GM19025 (cell line): ENCODE measurements around the gene SIGLECL1.
"Not testable (repeated sequence)": the region's sequence is repeated elsewhere in the genome, so short reads cannot be mapped to it uniquely, and the experiment has no call there.

Experiments
- ATAC-seq: cut with Tn5 transposase; IDR thresholded peaks from one replicate; pipeline ENCODE4 v1.9.1; 2021; ENCODE audit warnings: mild to moderate bottlenecking, low read depth, moderate library complexity; ENCODE audit not compliant: unreplicated experiment

Gene SIGLECL1

DNA sequence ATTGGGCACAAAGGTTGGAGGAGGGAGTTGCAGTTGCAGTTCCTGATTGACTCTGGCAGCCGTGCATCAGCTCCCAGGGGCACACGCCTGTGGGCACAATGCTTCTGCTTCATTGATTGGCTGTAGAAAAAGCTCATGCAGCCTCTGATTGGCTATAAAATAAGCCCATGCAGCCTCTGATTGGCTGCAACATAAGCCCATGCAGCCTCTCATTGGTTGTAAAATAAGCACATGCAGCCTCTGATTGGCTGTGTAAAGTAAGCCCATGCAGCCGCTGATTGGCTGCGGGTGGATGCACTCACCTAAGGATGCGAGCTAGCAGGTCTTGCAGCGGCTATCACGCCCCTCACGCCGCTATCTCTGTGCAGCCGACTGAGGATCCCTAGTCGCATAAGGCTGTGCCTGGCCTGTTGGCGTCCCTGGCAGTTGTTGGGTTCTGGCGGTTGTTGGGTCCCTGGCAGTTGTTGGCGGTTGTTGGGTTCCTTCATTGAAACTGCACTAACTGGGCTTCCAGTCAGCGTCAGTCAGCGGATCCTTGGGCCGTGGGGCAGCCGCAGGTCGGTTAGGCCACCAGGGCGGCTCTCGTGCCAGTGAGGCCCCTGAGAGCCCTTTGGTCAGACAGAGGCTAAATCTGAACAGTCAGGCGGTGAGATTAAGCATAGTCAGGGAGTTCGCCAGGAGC, at the start of gene SIGLECL1:
Gene SIGLECL1, plus strand, starts transcription at position 295 of the 682 bp plus-strand sequence. CDS start 12,993 bp downstream, outside the sequence.
- ATAC-seq = no peak

DNA sequence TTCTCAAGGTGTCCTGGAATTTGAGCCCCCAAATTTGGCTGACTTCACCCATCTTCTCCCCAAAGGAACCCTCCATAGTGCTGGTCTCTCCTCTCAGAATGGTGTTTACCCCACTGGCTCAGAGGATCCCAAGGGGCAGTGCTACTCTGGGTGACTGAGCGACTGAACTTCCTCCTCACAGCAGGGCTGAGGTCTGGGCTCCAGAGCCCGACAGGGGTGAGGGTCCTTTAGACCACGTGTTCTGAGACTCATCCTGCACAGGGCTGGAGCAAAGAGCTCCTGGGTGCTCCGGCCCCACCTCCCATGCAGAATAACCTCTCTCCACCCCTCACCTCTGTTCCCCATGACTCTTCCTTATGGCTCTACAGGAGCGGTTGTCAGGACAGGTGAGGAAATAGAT, 49.2 kb upstream of the SIGLECL1 start:
- ATAC-seq = no peak

DNA sequence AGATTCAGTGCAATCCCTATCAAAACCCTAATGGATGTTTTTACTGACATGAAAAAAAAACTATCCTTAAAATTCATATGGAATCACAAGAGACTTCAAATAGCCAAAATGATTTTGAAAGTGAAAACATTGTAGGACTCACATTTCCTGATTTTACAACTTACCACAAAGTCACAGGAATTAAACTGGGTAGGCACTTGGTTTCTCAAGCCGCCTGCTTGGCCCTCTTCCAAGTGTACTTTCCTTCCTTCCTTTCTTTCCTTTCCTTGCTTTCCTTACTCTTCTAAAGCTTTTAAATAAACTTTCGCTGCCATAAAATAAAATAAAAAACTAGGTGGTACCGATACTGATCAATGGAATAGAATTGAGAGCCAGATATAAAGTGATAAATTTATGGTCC, 47.0 kb upstream of the SIGLECL1 start:
- no peak for ATAC-seq

DNA sequence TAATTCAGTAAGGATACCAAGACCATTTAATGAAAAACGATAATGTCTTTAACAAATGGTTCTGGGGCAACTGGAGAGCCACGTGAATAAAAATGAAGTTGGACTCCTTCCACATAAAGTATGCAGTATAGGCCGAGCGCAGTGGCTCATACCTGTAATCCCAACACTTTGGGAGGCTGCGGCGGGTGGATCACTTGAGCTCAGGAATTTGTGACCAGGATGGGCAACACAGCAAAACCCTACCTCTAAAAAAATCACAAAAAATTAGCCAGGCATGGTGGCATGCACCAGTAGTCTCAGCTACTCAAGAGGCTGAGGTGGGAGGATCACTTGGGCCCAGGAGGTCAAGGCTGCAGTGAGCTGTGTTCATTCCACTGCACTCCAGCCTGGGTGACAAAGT, 46.6 kb upstream of the SIGLECL1 start:
- ATAC-seq = no peak

DNA sequence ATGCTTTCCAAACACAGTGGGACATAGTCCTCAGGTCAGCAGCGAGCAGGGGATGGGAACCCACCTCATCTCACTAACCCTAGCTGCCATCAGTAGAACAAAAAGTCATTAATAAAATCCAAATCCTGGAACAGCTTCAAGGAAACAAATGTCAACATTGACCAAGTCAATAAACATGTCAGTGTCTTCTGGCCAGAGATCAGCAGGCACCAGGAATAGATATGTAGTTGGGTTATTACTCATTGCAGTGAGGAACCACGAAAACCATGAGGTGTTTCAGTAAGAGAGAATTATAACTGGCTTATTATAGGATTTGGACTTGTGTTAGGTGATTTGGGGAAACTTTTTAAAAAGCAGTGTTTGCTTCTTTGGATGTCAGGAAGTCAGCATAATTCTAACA, 43.1 kb upstream of the SIGLECL1 start:
- ATAC-seq = no peak

DNA sequence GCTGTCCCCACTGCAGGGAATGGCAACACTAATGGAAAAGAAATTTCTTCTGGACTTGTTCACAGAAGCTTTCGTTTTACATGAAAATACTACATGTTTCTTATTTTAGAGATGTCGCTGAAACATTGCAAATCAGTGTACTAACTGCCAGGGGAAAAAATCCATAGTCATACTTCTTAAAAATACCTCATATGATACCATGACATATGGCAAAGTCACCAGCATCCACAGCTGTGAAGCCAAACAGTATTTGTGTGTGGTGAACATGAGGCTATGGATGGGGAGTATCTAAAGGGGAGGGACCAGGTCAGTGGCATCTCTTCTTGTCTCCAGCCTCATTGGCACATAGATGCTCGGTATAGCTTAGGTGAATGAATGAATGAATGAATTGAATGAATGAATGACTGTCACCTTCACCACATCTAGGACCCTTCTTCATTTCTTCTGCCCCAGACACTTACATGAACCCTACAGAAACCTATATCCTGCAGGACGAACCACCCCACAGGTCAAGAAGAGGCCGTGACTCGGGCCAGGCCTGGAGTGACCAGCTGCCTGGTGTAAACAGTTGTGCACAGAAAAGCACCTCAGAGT, 40.6 kb upstream of the SIGLECL1 start:
- ATAC-seq = no peak

DNA sequence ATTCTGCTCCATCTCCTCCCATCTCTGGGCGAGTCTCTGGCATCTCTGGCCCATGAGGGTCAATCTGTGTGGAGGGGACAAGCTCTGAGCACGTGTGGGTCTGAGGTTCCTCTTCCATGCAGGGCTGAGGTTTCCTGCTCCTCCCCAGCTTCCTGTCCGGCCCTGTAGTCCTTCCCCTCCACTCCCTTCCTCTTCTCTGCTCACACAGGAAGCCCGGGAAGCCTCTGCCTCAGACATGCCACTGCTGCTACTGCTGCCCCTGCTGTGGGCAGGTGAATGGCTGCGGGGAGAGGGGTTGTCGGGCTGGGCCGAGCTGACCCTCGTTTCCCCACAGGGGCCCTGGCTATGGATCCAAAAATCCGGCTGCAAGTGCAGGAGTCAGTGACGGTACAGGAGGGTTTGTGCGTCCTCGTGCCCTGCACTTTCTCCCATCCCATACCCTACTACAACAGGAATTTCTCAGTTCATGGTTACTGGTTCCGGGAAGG, 40.0 kb upstream of the SIGLECL1 start:
- ATAC-seq = not testable (repeated sequence)

DNA sequence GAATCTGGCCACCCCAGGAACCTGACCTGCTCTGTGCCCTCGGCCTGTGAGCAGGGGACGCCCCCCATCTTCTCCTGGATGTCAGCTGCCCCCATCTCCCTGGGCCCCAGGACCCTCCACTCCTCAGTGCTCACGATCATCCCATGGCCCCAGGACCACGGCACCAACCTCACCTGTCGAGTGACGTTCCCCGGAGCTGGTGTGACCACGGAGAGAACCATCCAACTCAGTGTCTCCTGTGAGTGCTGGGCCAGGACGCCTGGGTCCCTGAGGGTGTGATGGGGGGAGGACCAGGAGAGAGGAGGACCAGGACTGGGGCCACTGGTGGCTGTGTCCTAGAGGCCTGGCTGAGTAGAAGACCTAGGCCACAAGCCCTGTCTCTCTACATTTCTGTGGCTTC, 39.0 kb upstream of the SIGLECL1 start:
- ATAC-seq = no peak

DNA sequence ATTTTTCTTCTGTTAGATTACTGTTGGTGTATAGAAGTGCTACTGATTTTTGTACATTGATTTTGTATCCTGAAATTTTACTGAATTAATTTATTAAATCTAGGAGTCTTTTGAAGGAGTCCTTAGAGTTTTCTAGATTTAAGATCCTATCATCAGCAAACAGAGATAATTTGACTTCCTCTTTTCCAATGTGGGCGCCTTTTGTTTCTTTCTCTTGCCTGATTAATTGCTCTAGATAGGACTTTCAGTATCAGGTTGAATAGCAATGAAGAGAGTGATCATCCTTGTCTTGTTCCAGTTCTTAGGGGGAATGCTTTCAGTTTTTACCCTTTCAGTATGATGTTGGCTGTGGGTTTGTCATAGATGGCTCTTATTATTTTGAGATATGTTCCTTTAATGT, 31.6 kb upstream of the SIGLECL1 start:
- no peak for ATAC-seq

DNA sequence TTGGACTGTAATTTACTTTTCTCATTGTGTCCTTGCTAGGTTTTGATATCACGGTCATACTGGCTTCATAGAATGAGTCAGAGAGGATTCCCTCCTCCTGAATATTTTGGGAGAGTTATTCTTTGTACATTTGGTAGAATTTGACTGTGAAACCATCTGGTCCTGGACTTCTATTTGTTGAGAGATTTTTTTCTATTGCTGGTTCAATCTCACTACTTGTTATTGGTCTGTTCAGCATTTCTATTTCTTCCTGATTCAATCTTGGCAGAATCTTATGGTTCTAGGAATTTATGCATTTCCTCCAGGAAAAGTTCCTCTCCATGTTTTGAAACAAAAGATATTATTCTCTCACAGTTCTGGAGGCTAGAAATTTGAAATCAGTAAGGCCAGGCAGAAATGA, 30.9 kb upstream of the SIGLECL1 start:
- no peak for ATAC-seq

DNA sequence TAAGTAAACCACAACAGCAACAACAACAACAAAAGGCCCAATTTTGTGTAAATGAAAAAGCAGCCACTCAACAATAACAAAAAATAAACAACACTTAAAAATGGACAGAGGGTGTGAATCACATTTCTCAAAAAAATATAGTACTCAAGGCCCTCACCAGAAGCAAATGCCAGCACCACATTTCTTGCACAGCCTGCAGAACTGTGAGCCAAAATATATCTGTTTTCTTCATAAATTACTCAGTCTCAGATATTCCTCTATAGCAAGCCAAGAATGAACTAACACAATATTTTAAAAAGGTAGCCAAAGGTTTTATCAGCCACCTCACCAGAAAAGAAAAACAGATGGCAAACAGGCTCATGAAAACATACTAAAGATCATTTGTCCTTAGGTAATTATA, 29.9 kb upstream of the SIGLECL1 start:
- no peak for ATAC-seq

DNA sequence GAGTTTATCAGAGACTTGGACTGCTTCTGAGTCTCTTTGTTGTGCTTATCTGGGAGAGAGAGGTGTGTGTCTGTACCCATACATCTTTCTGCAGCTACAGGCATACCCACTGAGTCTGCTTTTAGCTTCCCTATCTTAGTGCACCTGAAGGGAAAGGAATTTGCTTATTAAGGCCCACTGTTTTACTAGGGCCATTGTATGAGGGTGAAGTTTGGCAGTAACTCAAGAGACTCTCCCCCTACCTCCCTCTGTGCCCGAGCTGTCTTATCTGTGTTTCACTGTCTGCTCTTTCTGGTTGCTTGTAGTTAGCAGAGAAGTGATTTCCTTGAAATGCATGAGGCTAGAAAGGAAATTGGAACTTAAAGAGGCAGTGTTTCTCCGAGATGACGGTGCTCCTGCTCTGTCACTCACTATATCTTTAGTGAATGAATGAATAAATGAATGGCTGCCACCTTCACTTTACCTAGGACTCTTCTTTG, 26.7 kb upstream of the SIGLECL1 start:
- no peak for ATAC-seq

DNA sequence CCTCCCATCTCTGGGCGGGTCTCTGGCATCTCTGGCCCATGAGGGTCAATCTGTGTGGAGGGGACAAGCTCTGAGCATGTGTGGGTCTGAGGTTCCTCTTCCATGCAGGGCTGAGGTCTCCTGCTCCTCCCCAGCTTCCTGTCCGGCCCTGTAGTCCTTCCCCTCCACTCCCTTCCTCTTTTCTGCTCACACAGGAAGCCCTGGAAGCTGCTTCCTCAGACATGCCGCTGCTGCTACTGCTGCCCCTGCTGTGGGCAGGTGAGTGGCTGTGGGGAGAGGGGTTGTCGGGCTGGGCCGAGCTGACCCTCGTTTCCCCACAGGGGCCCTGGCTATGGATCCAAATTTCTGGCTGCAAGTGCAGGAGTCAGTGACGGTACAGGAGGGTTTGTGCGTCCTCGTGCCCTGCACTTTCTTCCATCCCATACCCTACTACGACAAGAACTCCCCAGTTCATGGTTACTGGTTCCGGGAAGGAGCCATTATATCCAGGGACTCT, 25.9 kb upstream of the SIGLECL1 start, which contains the start of gene CD33:
Gene CD33, plus strand, starts transcription at position 183 of the 496 bp plus-strand sequence. Its CDS starts 39 bp downstream, at position 222.
- not testable (repeated sequence) for ATAC-seq

DNA sequence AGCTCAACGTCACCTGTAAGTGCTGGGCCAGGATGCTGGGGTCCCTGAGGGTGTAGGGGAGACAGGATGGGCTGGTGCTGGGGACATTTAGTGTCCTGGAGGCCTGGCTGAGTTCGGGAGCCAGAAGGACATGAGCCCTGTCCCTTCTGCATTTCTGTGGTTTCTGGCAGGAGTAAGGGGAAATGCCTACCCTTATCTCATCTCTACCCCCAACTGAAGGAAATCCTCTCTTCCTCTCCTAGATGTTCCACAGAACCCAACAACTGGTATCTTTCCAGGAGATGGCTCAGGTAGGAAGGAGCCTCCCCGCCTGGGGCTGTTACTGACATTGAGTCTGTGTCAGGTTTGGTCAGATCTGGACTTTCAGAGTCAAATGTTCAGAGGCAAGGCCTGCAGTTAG, 24.8 kb upstream of the SIGLECL1 start:
- no peak for ATAC-seq

DNA sequence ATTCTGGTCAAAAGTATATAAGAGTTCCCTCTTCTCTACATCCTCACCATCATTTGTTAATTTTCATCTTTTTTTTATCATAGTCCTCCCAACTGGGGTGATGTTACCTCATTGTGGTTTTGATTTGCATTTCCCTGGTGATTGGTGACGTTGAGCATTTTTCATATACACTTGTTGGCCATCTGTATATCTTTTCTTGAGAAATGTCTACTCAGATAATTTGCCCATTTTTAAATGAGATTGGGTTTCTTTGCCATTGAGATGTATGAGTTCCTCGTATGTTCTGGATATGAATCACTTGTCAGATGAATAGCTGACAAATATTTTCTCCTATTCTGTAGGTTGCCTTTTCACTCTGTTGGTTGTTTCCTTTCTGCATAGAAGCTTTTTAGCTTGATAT, 23.6 kb upstream of the SIGLECL1 start:
- no peak for ATAC-seq

DNA sequence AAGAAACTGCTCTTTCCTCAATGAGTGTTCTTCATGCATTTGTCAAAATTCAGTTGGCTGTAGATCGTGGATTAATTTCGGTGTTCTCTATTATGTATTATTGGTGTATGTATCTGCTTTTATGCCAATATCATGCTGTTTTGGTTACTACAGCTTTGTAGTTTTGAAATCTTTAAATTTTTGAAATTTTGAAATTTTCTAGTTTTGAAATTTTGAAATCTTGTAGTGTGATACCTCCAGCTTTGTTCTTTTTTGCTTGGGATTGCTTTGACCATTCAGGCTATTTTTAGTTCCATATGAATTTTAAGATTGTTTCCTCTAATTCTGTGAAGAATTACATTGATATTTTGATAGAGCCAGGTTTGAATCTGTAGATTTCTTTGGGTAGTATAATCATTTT, 22.9 kb upstream of the SIGLECL1 start:
- no peak for ATAC-seq

DNA sequence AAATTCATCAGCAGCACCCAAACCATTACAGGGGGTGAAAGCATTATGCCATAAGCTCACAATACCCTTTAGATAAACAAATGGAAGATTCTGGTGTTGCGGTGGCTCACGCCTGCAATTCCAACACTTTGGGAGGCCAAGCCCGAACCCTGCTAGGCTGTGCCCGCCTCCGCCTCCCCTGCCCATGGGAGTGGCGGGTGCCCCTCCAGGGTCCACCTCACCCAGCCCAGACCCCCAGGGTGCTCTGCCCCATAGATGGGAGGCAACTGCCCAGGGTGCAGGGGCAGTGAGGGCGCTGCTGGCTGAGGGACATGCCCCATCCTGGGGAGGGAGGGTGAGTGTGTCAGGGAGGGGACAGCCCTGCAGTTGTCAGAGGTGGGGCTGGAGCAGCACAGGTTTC, 10.0 kb upstream of the SIGLECL1 start:
- no peak for ATAC-seq

DNA sequence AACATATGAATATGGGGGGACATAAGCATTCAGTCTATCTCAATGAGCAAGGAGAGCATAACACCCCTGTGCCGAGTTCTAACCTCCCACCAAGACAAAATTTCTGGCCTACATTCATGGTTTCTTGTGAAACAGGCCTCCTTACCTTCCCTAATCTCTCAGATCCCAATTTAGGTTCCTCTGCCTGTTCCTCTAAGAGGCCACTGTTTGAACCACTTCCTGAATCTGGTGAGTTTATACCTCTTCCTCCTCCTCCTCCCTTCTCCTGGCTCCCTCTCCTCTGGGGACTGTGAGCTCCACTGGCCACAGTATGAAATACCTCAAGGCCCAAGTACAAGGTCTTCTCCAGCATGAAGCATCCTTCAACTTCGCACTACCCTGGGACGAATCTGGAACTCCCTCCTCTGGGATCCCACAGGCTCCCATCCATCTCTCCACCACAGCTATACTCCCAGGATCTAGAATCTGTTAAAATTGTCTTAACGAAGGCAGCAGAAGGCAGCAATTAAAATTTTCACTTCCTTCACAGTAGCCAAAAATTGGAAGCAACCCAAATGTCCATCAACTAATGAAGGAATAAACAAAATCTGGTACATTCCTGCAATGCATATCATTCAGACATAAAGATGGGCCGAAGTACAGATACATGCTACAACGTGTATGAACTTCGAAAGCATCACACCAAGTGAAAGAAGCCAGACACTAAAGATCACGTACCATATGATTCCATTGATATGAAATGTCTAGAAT, 7.8 kb upstream of the SIGLECL1 start:
- ATAC-seq = no peak

DNA sequence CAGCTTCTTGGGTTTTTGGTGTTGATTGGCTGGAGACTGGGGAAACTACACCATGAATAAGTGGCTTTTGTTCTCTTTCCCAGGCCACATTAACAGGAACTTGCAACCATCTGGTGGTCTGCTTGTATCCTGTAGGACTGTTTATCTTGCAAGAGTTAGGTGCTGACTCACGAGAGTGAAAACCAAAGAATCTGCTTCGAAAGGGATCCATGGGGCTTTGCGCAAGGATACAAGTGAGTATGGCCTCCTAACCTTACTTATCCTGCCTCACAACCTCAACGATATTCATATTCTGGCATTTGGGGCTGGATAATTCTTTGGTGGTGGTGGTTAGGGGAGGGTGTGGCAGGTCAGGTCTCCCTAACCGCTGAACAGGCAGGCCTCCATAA, 4.7 kb upstream of the SIGLECL1 start:
- no peak for ATAC-seq

DNA sequence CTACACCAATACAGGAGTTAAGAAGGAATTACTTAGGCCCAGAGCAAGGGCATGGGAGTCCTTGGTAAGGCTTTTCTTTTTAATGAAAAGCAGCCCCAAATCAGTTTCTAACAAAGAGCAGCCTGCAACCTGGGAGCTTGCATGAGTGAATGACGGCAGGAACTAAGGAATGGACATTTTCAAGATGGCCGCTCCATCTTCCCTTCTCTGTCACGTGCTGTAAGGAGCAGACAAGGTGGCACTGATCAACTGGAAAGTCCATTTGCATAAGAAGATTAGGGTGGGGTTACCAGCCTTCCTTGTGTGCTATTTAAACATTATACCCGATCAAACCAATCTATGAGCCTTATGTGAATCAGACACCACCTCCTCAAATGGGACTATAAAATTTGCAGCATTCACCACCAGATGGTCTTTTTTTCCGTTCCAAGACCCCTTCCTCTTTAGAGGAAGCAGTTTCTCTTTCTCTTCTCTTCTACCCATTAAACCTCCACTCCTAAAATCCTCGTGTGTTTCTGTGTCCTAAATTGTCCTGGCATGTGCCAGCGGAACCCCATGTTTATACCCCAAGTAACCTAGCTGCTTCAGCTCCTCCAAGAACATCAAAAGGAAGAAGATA, 2.8 kb upstream of the SIGLECL1 start:
- no peak for ATAC-seq

DNA sequence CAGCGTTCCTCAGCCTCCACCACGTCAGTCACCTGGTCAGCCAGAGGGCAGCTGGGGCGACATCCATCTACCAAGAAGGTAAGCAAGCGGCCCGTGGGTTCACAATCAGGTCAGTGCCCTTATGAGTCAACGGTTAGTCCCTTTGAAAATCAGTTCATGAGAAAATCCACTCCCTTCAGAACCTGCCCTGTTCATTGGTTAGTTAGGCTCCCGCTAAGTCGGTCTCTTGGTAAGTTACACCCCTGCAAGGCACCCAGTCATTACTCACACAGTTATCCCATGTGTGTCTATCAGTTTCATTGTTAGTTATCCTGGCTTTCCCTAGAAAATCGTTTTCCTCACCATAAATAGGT, 564 bp downstream of the SIGLECL1 start:
- ATAC-seq = no peak
